CD4-positive, alpha-beta memory T cell (primary cell): ENCODE results near the gene IGF2BP2. TPM values are rescaled to one million over a fixed set of nuclear protein-coding genes. Genes with fewer than 3 reads are reported as not detected.

Experiments
- CTCF ChIA-PET: fragments of 350-600 bp; sonication (Branson Sonifier 250); formaldehyde crosslinking; loops from one replicate; lab custom pipeline; 2021; ENCODE audit warnings: inconsistent platforms; ENCODE audit not compliant: partially characterized antibody; lab: Charles Lee
- POLR2A ChIA-PET: fragments of 350-600 bp; sonication (Branson Sonifier 250); formaldehyde crosslinking; loops from one replicate; lab custom pipeline; 2021; ENCODE audit not compliant: partially characterized antibody; lab: Charles Lee
- DNase-seq, 5 donors: peaks; one replicate each; pipeline versions ENCODE4 v3.0.0 to v3.0.0-alpha.2; 2020 to 2022; ENCODE audit warnings: mixed read lengths in 1 of 5
- H3K27ac ChIP-seq: one replicate; pipeline ENCODE4 v1.7.0; 2013; ENCODE audit warnings: low read depth, low read length
- H3K27me3 ChIP-seq: 2 replicates; pipeline ENCODE4 v1.7.0; 2013; ENCODE audit warnings: mild to moderate bottlenecking, low read length, moderate library complexity; ENCODE audit not compliant: insufficient read depth
- H3K36me3 ChIP-seq: 2 replicates; pipeline ENCODE4 v1.7.0; 2013; ENCODE audit warnings: mild to moderate bottlenecking, low read length, moderate library complexity; ENCODE audit not compliant: insufficient read depth
- H3K4me1 ChIP-seq: 2 replicates; pipeline ENCODE4 v1.7.0; 2013; ENCODE audit warnings: mild to moderate bottlenecking, low read length, moderate library complexity; ENCODE audit not compliant: insufficient read depth
- H3K4me3 ChIP-seq, 2 donors: one replicate each; pipeline ENCODE4 v1.7.0; 2013; ENCODE audit warnings: low read length in 2 of 2, mild to moderate bottlenecking in 1 of 2
- H3K9me3 ChIP-seq, 2 donors: one replicate each; pipeline ENCODE4 v1.7.0; 2013; ENCODE audit warnings: low read length in 2 of 2, control low read depth in 1 of 2; ENCODE audit not compliant: control insufficient read depth in 1 of 2
- H3K27ac Mint-ChIP-seq, 7 donors: one replicate each; pipeline ENCODE4 v1.8.0; 2020 to 2021; ENCODE audit warnings: mixed read lengths in 7 of 7, mild to moderate bottlenecking in 6 of 7, inconsistent platforms in 3 of 7, moderate library complexity in 3 of 7
- H3K27me3 Mint-ChIP-seq, 2 donors: one replicate each; pipeline ENCODE4 v1.8.0; 2020 to 2021; ENCODE audit warnings: mixed read lengths in 2 of 2
- H3K36me3 Mint-ChIP-seq, 2 donors: one replicate each; pipeline ENCODE4 v1.8.0; 2020 to 2021; ENCODE audit warnings: mixed read lengths in 2 of 2, inconsistent platforms in 1 of 2, mild to moderate bottlenecking in 1 of 2
- H3K4me1 Mint-ChIP-seq, 4 donors: one replicate each; pipeline ENCODE4 v1.8.0; 2020 to 2021; ENCODE audit warnings: mixed read lengths in 4 of 4, mild to moderate bottlenecking in 1 of 4
- H3K4me3 Mint-ChIP-seq, 8 donors: one replicate each; pipeline ENCODE4 v1.8.0; 2020 to 2021; ENCODE audit warnings: mixed read lengths in 8 of 8, mild to moderate bottlenecking in 7 of 8, moderate library complexity in 6 of 8, inconsistent platforms in 3 of 8
- H3K9me3 Mint-ChIP-seq, 8 donors: one replicate each; pipeline ENCODE4 v1.8.0; 2020 to 2021; ENCODE audit warnings: mixed read lengths in 8 of 8, mild to moderate bottlenecking in 5 of 8, inconsistent platforms in 3 of 8, moderate library complexity in 1 of 8
- intact Hi-C: fragments of 100-400 bp; cut with micrococcal nuclease; formaldehyde crosslinking; loops from one replicate; pipeline ENCODE4 v1.15.1; 2023
- polyA plus RNA-seq, 2 donors: library from polyadenylated mRNA; unstranded; fragments of 300-500 nt; fragmentation: Illumina TruSeq; gene quantifications; one replicate each; pipeline ENCODE4 v1.2.3, GENCODE V29; 2021
- total RNA-seq, 2 experiments: library from RNA; stranded (reverse); gene quantifications; one replicate each; pipeline ENCODE4 v1.2.3, GENCODE V29; 2021

Gene IGF2BP2
- total and polyA plus RNA-seq, 4 experiments from 2014 or later: not detected

GRCh38 chr3:185693985-185694653 is 130.7 kb downstream of the IGF2BP2 start:
- Mint-ChIP-seq H3K4me3 (no peak overlapping the region), H3K27me3 (peaks cover 3 to 19% of the 10 kb centered on the region in 2 donors), H3K27ac (no peak overlapping the region), H3K36me3 (no peaks in the 10 kb centered on the region), H3K9me3 (no peaks in the 10 kb centered on the region), H3K4me1 (no peaks in the 10 kb centered on the region)
- ChIA-PET CTCF (no interaction called here), POLR2A (no interaction called here)
- no peak overlapping the region for H3K27ac ChIP-seq
- no peaks in the 10 kb centered on the region for H3K4me1 ChIP-seq
- no peak overlapping the region for H3K4me3 ChIP-seq
- no peaks in the 10 kb centered on the region for H3K9me3 ChIP-seq
- intact Hi-C loops: no loop called here
- H3K36me3 ChIP-seq: no peaks in the 10 kb centered on the region
- DNase-seq: no peak
- no peaks in the 10 kb centered on the region for H3K27me3 ChIP-seq

DNA sequence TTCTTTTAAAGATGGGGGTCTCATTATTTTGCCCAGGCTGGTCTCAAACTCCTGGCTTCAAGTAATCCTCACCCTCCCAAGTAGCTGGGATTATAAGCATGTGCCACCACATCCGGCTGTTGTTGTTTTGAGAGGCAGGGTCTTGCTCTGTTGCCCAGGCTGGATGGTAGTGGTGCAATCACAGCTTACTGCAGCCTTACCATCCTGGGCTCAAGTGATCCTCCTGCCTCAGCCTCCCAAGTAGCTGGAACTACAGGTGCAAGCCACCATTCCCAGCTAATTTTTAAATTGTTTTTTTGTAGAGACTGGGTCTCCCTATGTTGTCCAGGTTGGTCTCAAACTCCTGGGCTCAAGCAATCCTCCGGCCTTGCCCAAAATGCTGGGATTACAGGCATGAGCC is 133.2 kb downstream of the IGF2BP2 start:
- Mint-ChIP-seq H3K27me3 (peaks cover 5 to 21% of the 10 kb centered on the region in 2 donors), H3K27ac (no peak overlapping the region), H3K9me3 (no peaks in the 10 kb centered on the region), H3K4me1 (no peaks in the 10 kb centered on the region), H3K4me3 (no peak overlapping the region), H3K36me3 (no peaks in the 10 kb centered on the region)
- DNase-seq: no peak
- intact Hi-C loops: no loop called here
- Histone ChIP-seq H3K9me3 (no peaks in the 10 kb centered on the region), H3K27me3 (no peaks in the 10 kb centered on the region), H3K27ac (no peak overlapping the region), H3K36me3 (no peaks in the 10 kb centered on the region), H3K4me1 (no peaks in the 10 kb centered on the region), H3K4me3 (no peak overlapping the region)
- CTCF ChIA-PET: no interaction called here
- POLR2A ChIA-PET: no interaction called here

DNA sequence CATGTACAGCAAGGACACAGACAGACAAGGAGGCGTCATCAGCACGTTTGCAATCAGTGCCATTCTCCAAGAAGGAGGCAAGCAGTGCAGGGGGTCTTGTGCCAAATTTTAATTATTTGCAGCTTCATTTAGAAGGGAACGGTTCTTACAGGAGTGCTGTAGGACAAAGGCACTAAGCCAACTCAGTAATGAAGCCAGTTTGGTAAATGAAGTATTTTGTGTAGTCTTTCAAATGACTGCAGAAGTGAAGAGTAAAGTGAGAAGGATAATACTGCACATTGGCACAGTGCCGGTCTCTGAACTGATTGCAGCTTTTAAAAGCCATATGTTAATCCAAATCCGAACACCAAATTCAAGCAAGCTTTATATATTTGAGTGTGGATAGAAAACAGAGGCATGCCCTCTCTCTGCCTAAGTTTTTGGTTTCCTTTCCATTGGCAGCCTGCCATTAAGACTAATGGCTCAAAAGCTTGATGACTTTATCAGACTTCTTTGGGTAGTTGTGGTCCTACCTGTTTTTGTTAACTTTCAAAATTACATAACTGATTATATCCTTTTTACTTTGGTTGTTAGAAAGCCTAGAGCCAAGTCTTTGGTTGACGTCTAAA is 137.5 kb downstream of the IGF2BP2 start:
- Mint-ChIP-seq H3K4me1 (no peaks in the 10 kb centered on the region), H3K9me3 (peaks cover 0 to 2% (median 0%) of the 10 kb centered on the region in 8 donors)
- no peak for DNase-seq

DNA sequence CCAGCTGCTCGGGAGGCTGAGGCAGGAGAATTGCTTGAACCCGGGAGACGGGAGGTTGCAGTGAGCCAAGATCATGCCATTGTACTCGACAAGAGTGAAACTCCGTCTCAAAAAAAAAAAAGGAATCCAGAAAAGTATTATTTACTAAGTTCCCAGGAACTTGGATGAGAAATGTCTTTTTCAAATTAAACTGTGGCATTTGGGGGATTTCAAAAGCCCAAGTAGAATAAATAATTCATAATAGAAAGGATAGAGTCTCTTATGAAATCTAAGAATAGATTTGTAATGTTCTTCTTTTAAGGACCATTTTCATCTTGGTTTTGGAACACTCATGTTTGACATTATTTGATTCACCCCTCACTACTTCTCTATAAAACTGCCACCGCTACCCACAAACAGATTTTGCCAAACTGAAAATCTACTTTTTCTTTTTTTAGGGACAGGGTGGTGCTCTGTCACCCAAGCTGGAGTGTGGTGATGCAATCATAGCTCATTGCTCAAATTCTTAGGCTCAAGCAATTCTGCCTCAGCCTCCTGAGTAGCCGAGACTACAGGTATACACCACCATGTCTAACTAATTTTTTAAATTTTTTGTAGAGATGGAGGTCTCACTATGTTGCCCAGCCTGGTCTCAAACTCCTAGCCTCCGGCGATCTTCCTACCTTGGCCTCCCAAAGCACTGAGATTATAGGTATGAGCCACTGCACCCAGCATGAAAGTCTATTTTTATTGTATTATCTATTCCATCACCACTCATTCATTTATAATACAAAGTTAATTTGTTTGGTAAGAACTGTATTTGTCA is 139.4 kb downstream of the IGF2BP2 start:
- ChIA-PET POLR2A (no interaction called here), CTCF (no interaction called here)
- Histone ChIP-seq H3K4me3 (no peak overlapping the region), H3K27ac (no peak overlapping the region), H3K36me3 (no peaks in the 10 kb centered on the region), H3K27me3 (no peaks in the 10 kb centered on the region), H3K4me1 (no peaks in the 10 kb centered on the region), H3K9me3 (no peaks in the 10 kb centered on the region)
- Mint-ChIP-seq H3K27me3 (peaks cover 10 to 12% of the 10 kb centered on the region in 2 donors), H3K36me3 (no peaks in the 10 kb centered on the region), H3K4me1 (no peaks in the 10 kb centered on the region), H3K9me3 (peaks cover 0 to 5% (median 0%) of the 10 kb centered on the region in 8 donors), H3K27ac (no peak overlapping the region), H3K4me3 (no peak overlapping the region)
- intact Hi-C loops: no loop called here
- no peak for DNase-seq

More for the DNA sequence above, 137.5 kb downstream of the IGF2BP2 start:
- intact Hi-C loops: no loop called here
- H3K36me3 ChIP-seq: no peaks in the 10 kb centered on the region
- CTCF ChIA-PET: no interaction called here
- Mint-ChIP-seq H3K4me3 (no peak overlapping the region), H3K27me3 (peaks cover 7 to 16% of the 10 kb centered on the region in 2 donors), H3K27ac (no peak overlapping the region), H3K36me3 (no peaks in the 10 kb centered on the region)
- H3K27me3 ChIP-seq: no peaks in the 10 kb centered on the region
- no peak overlapping the region for H3K4me3 ChIP-seq
- H3K4me1 ChIP-seq: no peaks in the 10 kb centered on the region
- H3K9me3 ChIP-seq: no peaks in the 10 kb centered on the region
- no peak overlapping the region for H3K27ac ChIP-seq
- POLR2A ChIA-PET: no interaction called here

DNA sequence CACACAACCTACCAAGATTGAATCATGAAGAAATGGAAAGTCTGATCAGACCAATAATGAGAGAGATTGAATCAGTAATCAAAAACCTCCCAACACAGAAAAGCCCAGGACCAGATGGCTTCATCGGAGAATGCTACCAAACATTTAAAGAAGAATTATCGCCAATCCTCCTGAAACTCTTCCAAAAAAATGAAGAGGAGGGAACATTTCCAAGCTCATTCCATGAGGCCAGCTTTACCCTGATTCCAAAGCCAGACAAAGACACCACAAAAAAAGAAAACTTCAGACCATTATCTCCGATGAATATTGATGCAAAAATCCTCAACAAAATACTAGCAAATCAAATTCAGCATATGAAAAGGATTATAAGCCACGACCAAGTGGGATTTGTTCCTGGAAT is 144.6 kb downstream of the IGF2BP2 start:
- DNase-seq: no peak
- Histone ChIP-seq H3K4me3 (no peak overlapping the region), H3K9me3 (no peaks in the 10 kb centered on the region), H3K27ac (no peak overlapping the region), H3K36me3 (no peaks in the 10 kb centered on the region), H3K27me3 (peaks cover 4% of the 10 kb centered on the region), H3K4me1 (no peaks in the 10 kb centered on the region)
- POLR2A ChIA-PET: no interaction called here
- H3K27me3 Mint-ChIP-seq: peaks cover 7 to 11% of the 10 kb centered on the region in 2 donors
- CTCF ChIA-PET: no interaction called here
- peaks cover 0 to 33% (median 17%) of the 10 kb centered on the region in 8 donors for H3K9me3 Mint-ChIP-seq
- H3K4me3 Mint-ChIP-seq: no peak overlapping the region
- no peak overlapping the region for H3K27ac Mint-ChIP-seq
- intact Hi-C loops: no loop called here
- H3K36me3 Mint-ChIP-seq: peaks cover 0 to 3% of the 10 kb centered on the region in 2 donors
- no peaks in the 10 kb centered on the region for H3K4me1 Mint-ChIP-seq

GRCh38 chr3:185678027-185678426 is 146.8 kb downstream of the IGF2BP2 start:
- Mint-ChIP-seq H3K27me3 (peaks cover 13 to 16% of the 10 kb centered on the region in 2 donors), H3K27ac (no peak overlapping the region), H3K9me3 (peaks cover 0 to 33% (median 17%) of the 10 kb centered on the region in 8 donors), H3K4me1 (no peaks in the 10 kb centered on the region), H3K36me3 (peaks cover 0 to 3% of the 10 kb centered on the region in 2 donors), H3K4me3 (no peak overlapping the region)
- intact Hi-C loops: no loop called here
- no peaks in the 10 kb centered on the region for H3K4me1 ChIP-seq
- DNase-seq: no peak
- H3K4me3 ChIP-seq: no peak overlapping the region
- H3K27ac ChIP-seq: no peak overlapping the region
- ChIA-PET POLR2A (no interaction called here), CTCF (interaction anchor here (1.3 kb wide), 1 partner anchor 18 kb away, joined by 4 read pairs; no protein-coding TSS in a partner anchor)
- H3K27me3 ChIP-seq: peaks cover 4% of the 10 kb centered on the region
- no peaks in the 10 kb centered on the region for H3K36me3 ChIP-seq
- H3K9me3 ChIP-seq: no peaks in the 10 kb centered on the region

DNA sequence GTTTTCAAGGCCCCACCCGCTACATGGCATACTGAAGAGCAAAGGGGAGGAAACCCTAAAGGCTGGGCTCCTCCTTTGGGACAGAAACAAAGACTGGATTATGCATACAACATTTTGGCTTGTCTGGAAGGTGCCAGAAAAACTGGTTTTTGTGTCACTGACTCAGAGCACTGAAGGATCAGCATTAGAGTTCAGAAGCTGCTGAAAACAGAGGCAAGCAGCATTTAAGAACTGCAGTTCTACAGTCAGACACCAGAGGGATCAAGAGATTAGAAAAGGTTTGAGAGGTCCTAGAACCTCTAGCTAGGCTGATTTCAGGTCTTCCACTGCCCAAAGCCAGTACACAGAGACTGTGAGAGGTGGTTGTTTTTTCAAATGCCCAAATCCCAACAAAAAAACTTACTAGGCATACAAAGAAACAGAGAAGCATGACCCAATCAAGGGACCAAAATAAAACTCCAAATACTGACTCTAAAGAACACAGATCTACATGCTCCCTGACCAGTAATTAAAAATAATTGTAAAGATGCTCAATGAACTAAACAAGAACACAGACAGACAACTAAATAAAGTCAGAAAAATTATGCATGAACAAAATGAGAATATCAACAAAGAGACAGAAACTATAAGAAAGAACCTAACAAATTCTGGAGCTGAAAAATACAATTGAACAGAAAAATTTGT is 147.6 kb downstream of the IGF2BP2 start:
- no peak for DNase-seq
- peaks cover 0 to 3% of the 10 kb centered on the region in 2 donors for H3K36me3 Mint-ChIP-seq
- intact Hi-C loops: no loop called here
- H3K4me3 ChIP-seq: no peak overlapping the region
- H3K27me3 Mint-ChIP-seq: peaks cover 15 to 20% of the 10 kb centered on the region in 2 donors
- POLR2A ChIA-PET: no interaction called here
- no peak overlapping the region for H3K27ac Mint-ChIP-seq
- no peaks in the 10 kb centered on the region for H3K4me1 Mint-ChIP-seq
- H3K27me3 ChIP-seq: peaks cover 4% of the 10 kb centered on the region
- H3K36me3 ChIP-seq: no peaks in the 10 kb centered on the region
- CTCF ChIA-PET: interaction anchor here (1.3 kb wide), 1 partner anchor 17 kb away, joined by 4 read pairs; no protein-coding TSS in a partner anchor
- H3K27ac ChIP-seq: no peak overlapping the region
- no peak overlapping the region for H3K4me3 Mint-ChIP-seq
- H3K9me3 Mint-ChIP-seq: peaks cover 0 to 33% (median 17%) of the 10 kb centered on the region in 8 donors
- H3K9me3 ChIP-seq: no peaks in the 10 kb centered on the region
- H3K4me1 ChIP-seq: no peaks in the 10 kb centered on the region
